ENCODE data around the gene MRPL49.
"Not testable (repeated sequence)": the region's sequence is repeated elsewhere in the genome, so short reads cannot be mapped to it uniquely, and the experiment has no call there.

Gene MRPL49

DNA sequence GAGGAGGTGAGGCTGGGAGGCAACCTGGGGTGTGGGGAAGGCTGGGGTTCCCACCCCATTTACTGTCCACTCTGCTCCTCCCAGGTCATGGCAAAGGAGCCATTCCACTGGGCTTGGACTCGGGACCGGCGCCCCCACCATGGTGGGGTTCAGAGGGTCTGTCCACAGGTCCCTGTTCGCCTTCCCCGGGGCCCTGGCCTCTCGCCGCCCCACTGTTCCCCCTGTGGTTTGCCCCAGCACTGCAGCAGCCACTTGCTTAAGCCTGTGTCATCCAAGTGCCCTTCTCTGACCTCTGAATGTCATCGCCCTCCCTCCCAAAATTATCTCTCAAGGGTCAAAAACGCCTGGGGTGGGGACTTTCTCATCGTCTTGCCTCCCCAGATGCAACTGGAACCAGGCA, 50.5 kb downstream of the MRPL49 start:
- DNase-seq = no peak

DNA sequence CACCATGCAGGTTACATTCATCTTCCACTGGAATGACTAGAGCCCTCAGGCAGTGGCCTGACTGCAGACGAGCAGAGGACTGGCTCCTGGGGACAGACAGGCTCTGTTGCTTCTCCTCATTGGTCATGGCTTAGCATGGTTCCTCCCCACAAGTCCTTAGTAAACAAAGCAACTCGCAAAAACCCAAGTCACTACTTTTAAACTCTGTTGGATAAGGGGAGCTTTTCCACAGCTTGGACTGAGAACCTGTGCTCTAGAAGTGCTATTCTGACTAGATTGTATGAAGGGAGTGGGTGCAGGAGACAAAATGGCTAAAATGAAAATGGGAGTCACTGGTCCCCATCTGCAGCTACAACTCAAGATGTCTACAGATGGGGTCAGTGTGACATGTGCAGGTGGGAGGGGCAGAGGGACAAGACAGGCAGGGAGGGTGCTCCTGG, 52.5 kb downstream of the MRPL49 start:
- not testable (repeated sequence) for DNase-seq

All from CD4-positive, alpha-beta T cell treated with Interleukin-1 beta for 1 hour (primary cell).